GM19099 (cell line): Measurements from ENCODE around the gene PMP22.

ENCODE experiments used
- POLR2A ChIP-seq: IDR thresholded peaks from 3 replicates; pipeline ENCODE4 v1.6.1; 2011; ENCODE audit warnings: low read depth; ENCODE audit not compliant: insufficient read length; ENCODE audit errors: extremely low read depth

Gene PMP22

DNA sequence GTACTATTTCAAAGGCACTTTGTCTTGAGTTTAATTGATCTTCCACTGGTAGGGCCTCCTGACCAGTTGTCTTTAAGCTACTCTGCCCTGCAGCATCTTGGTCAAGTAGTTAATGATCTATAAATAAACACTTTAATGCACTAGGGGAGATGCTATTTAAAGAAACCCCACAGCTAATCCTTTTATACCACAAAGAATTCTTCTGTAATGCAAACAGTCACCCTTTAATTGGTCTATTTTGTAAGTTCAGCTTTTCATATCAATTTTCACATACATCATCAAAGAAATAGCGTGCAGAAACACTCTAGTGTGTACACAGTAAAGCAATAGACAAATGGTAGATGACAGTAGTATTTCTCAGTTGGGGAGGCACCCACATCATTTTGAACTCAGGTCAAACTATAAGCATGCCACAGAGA is 70.3 kb downstream of the PMP22 start:
- no peak for TF ChIP-seq POLR2A

DNA sequence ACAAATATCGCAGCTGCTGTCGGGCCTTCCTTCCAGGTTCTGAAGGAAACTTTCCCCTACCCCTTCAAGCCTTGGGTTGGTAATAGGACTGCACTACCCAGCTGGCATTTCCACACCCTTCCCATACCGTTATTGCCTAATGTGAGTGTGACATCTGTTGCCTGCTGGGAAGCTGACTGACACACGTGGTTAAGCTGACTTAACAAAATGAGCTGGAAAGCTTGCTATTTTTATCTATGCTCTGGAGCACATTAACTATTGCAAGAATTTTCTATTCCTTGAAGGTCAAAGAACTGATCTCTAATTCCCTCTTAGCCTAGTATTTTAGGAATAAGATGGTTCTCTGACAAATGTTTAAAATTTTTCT is 79.5 kb downstream of the PMP22 start:
- no peak for TF ChIP-seq POLR2A

DNA sequence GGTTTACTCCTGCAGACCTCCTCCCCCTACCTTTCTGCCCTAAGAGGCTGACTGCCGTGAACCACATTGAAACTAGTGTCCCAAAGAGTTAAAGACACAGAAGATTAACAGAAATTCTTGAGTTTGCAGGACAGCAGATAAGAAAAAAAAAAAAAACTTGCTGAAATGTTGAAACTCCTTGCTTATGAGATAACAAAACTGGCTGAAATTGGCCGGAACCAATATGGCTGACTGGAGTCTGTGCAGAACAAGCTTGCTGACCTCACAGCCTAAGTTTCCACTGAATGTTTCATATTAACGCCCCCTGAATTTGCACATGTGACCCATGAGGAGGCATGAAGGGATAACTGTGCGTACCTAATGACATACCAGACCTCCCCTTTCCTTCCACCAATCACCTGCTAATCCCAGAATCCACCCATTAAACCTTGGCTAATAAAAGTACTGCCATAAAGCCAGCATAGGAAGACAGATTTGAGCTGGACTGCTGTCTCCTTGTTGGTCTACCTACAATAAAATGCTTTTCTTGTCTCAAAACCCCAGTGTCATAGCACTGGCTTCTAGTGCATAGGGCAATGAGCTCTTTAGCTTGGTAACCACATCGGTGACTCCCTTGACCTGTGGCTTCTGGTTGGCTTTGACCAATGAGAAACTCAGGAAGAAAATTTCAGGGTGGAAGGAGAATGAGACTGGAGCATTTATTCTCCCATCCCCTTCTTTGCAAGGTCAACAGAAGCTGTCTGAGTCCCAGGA is 80.1 kb downstream of the PMP22 start:
- TF ChIP-seq POLR2A = no peak

DNA sequence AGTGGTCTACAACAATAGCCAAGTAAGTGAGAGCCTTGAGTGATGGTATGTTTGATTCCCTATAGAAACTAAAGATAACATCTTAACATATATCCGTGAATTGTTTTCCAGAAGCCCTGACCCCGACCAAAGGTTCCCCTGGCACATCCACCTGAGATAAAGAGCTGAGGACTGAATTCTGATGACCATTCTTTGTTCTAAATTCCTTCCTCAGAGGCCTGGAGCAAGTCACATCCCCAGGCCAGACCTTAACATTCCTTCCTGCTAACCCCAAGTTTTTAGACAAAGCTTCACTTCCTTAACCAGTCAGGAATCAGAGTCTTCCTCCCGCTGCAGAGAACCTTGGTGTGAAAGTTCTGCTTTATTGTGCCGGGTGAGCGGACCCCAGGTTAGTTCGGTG is 83.3 kb downstream of the PMP22 start:
- TF ChIP-seq POLR2A = no peak

DNA sequence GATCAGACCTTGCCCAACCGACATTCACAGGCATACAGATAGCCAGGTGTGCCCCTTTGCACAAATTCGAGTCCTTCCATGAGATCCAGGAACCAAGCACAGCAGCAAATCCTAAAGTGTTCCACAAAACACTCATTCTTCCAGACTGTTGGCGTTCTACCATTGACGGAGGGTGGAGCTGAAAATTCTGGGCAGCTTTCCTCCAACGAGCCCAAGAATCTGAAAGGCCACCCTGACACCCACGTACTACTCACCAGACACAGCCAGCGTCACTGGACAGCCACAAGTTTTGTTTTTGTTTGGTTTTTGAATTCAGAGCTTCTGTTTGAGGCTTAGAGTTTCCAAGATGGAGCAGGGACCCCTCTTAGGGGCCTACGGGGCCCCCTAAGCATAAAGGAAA is 83.8 kb downstream of the PMP22 start:
- no peak for TF ChIP-seq POLR2A

DNA sequence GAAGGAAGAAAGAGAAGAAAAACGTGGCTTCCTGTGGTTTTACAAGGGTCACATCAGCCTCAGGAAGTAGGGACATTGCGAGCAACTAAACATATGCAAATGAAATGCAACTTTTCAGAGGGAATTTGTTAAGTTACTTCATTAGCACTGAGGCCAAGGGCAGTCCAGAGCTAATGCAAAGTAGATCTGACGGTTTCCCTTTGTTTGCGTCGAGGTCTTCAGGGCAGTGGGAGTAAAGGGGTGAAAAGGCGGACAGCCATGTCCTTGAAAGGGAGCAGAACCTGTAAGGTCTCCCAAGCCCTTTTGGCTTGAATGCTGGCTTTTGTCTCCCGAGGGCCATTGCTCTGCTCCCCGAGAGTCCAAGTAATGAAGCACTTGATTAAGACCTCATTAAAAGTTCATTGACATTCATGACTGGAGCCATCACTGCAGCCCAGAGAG is 85.0 kb downstream of the PMP22 start:
- no peak for TF ChIP-seq POLR2A
